Measurements from ENCODE around the gene FYN.
"Not testable (repeated sequence)": the region's sequence is repeated elsewhere in the genome, so short reads cannot be mapped to it uniquely, and the experiment has no call there.

Gene FYN

GRCh38 chr6:111648100-111648499 lies 225.2 kb downstream of the FYN start:
- no peak for DNase-seq

- DNase-seq, result no peak
These were observed 226.3 kb downstream of the FYN start for GRCh38 chr6:111646942-111647341.

GRCh38 chr6:111646034-111646433 lies 227.2 kb downstream of the FYN start:
- no peak for DNase-seq

GRCh38 chr6:111644893-111645430 lies 228.3 kb downstream of the FYN start:
- no peak for DNase-seq

- DNase-seq, result no peak
These were observed 230.6 kb downstream of the FYN start for GRCh38 chr6:111642463-111643158.

GRCh38 chr6:111639266-111639665 lies 234.0 kb downstream of the FYN start:
- no peak for DNase-seq

- not testable (repeated sequence) for DNase-seq
These were observed 238.3 kb downstream of the FYN start for GRCh38 chr6:111634981-111635380.

- no peak for DNase-seq
These were observed 239.4 kb downstream of the FYN start for GRCh38 chr6:111633822-111634221.

GRCh38 chr6:111632468-111633247 lies 240.6 kb downstream of the FYN start:
- no peak for DNase-seq

GRCh38 chr6:111631903-111632460 lies 241.3 kb downstream of the FYN start:
- no peak for DNase-seq

GRCh38 chr6:111631018-111631417 lies 242.2 kb downstream of the FYN start:
- DNase-seq, result no peak

GRCh38 chr6:111628142-111628850 lies 245.0 kb downstream of the FYN start:
- DNase-seq, result no peak

- no peak for DNase-seq
These were observed 246.8 kb downstream of the FYN start for GRCh38 chr6:111626441-111626840.

GRCh38 chr6:111625461-111626391 lies 247.5 kb downstream of the FYN start:
- no peak for DNase-seq

GRCh38 chr6:111625099-111625416 lies 248.2 kb downstream of the FYN start:
- no peak for DNase-seq

- DNase-seq, result no peak
These were observed 248.7 kb downstream of the FYN start for GRCh38 chr6:111624401-111625098.

GRCh38 chr6:111623046-111623718 lies 250.1 kb downstream of the FYN start:
- no peak for DNase-seq

GRCh38 chr6:111620169-111620568 lies 253.1 kb downstream of the FYN start:
- no peak for DNase-seq

- no peak for DNase-seq
These were observed 254.8 kb downstream of the FYN start for GRCh38 chr6:111618407-111618806.

GRCh38 chr6:111617149-111617548 lies 256.1 kb downstream of the FYN start:
- no peak for DNase-seq
